HG03025 (cell line): ENCODE data around the gene SEC61B.
"Not testable (repeated sequence)": the region's sequence is repeated elsewhere in the genome, so short reads cannot be mapped to it uniquely, and the experiment has no call there.

ENCODE experiments used
- ATAC-seq: cut with Tn5 transposase; IDR thresholded peaks from one replicate; pipeline ENCODE4 v1.9.1; 2021; ENCODE audit warnings: mild to moderate bottlenecking, moderate library complexity; ENCODE audit not compliant: unreplicated experiment, low FRiP score

The SEC61B gene

DNA sequence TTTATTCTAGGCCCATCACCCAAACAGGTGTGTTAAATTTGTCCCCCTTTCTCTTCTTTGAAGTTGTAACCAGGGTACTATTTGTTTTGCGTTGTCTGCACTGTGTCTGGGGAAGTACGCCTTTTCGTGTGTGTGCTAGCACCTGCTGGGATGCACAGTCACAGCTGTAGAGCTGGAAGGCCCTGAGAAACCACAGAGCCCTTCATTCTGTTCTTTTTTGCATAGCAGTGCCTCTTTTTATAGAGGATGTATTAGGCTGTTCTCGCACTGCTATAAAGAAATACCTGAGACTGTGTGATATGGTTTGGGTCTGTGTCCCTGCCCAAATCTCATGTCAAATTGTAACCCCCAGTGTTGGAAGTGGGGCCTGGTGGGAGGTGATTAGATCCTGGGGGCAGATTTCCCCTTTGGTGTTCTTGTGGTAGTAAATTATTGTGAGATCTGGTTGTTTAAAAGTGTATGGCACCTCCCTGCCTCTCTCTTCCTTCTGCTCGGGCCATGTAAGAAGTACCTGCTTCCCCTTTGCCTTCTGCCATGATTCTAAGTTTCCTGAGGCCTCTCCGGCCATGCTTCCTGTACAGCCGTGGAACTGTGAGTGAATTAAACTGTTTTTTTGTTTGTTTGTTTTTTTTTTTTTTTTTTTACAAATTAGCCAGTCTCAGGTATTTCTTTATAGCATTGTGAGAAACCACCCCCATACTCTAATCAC is 14.0 kb downstream of the SEC61B start:
- peak; percentile 94 for ATAC-seq

DNA sequence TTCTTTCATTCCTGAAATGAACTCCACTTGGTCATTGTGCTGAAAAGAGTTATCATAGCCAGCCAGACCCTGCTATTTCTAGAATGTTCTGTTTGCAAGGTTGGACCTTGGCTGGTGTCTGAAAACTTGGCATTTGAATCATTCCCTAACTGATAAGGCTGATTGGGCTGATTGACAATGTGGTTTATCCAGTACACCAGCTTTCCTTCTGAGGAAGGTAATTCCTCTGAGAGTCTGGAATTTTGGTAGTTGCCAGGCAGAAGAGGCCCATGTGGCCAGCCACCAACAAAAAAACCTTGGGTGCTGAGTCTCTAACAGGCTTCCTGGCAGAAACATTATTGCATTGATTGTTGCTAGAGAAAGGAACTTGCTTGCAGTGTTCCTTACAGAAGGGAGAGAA is 15.3 kb downstream of the SEC61B start:
- no peak for ATAC-seq

DNA sequence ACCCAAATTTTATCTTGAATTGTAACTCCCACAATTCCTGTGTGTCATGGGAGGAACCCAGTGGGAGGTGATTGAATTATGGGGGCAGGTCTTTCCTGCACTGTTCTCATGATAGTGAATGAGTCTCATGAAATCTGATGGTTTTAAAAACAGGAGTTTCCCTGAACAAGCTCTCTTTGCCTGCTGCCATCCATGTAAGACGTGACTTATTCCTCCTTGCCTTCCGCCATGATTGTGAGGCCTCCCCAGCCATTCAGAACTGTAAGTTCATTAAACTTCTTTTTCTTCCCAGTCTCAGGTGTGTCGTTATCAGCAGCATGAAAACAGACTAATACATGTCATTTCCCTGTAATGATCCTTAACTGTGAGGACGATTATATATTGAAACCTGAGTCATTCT is 15.8 kb downstream of the SEC61B start:
- not testable (repeated sequence) for ATAC-seq

DNA sequence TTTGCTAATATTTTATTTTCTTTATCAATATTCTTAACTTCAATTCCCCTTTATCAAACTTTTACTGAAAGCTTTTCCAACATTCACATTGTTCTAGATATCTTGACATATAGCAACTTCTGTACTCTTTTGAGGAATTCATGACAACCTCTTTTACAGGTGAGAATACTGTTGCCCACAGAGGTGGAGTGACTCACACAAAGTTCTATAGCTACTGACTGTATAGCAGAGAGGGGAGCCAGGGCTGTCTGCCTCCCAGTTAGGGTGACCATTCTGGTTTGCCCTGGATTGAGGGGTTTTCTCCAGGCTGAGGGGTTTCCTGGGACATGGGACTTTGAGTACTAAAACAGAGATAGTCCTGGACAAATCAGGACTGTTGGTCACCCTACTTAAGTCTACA is 16.2 kb downstream of the SEC61B start:
- ATAC-seq = no peak

DNA sequence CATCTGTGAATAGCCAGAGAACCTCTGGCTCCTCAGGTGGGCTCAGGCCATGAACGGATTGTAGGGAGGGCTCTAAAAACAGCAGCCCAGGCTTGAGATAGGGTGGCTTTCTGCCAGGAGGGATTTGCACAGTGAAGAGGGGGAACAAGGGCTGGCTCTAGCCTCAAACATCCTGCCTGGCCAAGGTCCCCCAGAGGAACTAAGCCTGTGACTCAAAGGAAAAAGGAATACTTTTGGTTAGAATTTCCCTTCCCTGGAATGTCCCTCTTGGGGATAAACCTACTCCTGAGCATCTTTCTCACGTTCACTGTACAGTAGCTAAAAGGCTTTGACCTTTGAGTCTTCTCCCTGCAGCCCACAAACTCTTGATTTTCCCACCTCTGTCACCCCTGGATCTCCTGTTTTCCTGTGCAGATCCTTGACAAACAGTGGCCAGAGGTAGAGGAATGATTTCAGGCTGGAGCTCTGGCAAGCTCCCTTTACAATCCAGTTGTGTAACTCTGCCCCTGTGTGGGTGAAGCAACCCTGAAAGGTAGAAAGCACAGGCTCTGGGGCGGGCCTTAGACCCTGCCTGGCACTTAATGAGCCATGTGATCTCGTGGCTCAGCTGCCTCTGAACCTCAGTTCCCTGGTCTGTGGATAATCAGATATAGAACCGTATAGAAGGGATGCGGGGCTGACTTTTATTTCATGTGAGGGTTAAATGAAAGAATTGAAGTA is 17.4 kb downstream of the SEC61B start:
- no peak for ATAC-seq

DNA sequence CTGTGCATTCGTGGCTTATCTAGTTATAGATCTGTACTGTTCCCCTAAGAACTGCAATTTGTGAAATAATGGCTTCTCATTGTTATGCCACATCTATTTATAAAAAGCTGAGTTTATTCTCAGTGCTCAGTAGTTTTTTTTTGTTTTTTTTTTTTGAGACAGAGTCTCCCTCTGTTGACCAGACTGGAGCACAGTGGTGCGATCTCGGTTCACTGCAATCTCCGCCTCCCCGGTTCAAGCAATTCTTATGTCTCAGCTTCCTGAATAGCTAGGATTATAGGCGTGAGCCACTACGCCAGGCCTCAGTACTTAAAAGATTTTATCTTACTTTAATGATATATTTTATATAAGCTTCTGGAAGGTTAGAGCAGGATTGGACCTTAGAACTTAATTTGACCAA is 19.0 kb downstream of the SEC61B start:
- no peak for ATAC-seq

DNA sequence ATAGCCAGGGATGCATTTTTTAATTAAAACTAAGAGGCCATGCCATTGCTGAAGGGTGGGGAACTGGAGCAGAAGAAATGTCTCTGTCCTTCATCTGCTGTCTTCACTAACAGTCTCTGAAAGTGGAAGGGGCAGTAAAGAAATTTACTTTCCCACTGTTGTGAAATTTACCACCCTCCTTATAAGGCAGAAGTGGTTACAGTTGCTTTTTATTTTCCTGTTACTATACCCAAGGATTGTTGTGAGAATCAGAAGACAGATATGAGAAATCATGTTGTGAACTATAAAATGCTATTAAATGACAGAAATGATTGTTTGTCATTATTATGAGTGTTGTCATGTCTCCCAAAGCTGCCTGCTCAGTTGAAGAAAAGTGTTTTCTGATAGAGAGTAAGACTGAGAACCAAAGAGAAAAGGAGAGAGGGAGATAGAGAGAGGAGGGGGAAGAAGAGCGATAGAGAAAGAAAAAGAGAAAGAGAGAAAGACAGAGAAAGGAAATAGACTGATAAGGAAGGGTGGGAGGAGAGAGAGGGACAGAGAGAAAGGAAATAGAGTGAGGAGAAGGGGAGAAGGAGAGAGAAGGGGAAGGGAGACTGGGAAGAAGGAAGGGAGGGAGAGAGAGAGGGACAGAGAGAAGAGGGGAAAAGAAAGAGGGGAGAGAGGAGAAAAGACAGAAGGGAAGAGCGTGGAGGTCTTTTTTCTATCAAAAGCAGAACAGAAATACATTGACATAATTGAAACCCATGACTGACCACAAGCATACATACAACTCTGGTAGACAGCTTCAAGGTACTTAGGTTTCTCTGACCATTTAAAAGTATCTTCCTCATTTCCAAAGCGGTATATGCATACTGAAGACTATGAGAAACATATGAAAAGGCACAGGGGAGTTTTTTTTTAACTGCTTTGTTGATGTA is 22.5 kb downstream of the SEC61B start:
- peak; percentile 86 for ATAC-seq

GRCh38 chr9:99249619-99250018 is 27.5 kb downstream of the SEC61B start:
- no peak for ATAC-seq

GRCh38 chr9:99251157-99251556 is 29.1 kb downstream of the SEC61B start:
- no peak for ATAC-seq

- peak; percentile 28 for ATAC-seq
These were observed 31.1 kb downstream of the SEC61B start for GRCh38 chr9:99253134-99253533.

DNA sequence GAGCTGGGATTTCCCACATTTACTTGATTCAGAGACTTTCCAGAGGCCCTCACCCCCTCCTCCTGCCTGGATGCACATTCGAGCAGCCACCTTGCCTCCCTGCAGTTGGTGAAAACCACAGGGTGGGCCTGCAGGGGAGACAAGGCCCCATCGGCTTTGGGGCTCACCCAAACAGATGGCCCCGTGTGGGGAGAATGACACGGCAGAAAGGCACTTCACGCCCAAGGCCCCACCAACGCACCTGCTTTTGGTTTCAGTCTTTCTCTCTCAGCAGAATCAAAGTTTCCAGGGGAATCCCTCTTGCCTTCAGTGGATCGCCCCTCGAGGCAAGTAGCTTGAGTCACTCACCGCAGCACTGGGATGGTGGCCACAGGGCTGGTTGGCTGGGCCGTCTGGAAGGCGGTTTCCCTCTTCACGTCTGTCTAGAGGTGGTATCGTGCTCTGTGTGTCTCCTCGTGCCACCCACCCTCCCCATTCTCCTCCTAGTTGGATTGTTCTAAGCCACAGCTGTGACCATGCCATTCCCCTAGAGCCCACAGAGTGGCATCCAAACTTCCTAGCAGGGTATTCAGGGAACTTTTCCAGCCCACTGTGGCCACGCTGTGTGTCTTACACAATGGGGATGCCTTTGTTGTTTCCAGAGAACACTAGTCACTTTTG is 31.8 kb downstream of the SEC61B start:
- ATAC-seq = peak; percentile 88

GRCh38 chr9:99255651-99256050 is 33.6 kb downstream of the SEC61B start:
- ATAC-seq = no peak

- ATAC-seq = no peak
These were observed 35.8 kb downstream of the SEC61B start for GRCh38 chr9:99257723-99258389.

DNA sequence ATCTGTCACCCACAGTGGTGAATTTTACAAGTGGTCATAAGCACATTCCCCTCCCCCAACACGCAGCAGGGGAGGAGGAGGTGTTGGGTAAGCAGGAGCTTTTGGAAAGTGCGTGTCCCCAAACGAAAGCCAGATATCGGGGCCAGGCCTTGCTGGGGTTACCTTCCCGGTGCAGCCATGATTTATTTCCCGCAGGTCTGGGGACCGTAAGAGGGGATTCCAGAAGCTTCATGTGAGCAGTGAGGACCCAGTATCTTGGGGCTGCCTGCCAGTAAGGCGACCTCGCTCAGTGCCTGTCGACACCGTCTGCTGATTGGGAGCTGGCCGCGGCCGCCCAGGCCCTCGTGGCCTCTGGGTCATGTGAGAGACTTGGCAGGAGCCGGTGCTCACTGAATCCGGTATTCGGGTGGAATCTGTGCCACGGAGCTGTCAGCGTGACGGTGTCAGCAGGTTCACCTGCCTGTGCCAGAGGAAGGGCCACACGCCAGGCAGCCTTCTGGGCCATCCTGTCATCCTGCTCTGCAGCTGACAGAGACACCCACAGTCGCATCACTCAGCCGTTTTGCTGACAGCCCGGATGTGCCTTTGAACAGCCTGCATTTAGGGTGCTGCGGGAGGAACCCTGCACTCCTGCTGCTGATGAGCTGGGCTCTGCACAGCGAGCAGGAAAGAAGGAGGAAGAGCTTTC is 37.3 kb downstream of the SEC61B start:
- no peak for ATAC-seq

- ATAC-seq = no peak
These were observed 39.8 kb downstream of the SEC61B start for GRCh38 chr9:99261923-99262322.

- ATAC-seq = peak; percentile 45
These were observed 40.9 kb downstream of the SEC61B start for GRCh38 chr9:99262949-99263418.

DNA sequence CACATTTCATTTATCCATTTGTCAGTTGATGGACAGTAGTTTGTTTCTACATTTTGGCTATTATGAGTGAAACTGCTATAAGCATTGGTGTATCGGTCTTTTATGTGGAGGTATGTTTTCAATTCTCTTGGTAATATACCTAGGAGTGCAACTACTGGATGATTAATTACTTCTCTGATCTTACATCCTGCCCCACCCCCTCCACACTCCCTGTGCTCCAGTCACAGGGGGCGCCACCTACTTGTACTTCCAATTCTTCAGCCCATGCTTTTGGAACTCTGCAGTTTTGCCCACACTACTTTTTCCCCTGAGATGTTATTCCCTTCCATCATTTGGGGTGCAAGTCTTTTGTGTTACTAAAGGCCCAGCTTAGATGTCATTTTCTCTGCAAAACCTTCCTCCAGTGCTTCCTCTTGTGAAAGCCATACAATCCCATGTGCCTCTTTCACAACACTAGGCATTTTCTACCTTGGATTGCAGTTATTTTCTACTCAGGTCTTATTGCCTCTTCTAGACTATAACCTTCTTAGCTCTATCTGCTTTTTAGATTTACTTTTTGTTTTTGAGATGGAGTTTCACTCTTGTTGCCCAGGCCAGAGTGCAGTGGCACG is 42.1 kb downstream of the SEC61B start:
- no peak for ATAC-seq

GRCh38 chr9:99265691-99266090 is 43.6 kb downstream of the SEC61B start:
- no peak for ATAC-seq
